OCI-LY1 (cell line): ENCODE measurements around the gene DCHS1.
A peak's percentile ranks its signal among the peaks of the same experiment; 100 is the strongest.

ENCODE experiments used
- H2AFZ ChIP-seq: fragments of 200-600 bp; sonication (generic), shearing (Covaris generic); 2 replicates; pipeline ENCODE4 v1.6.0; 2014; ENCODE audit warnings: antibody characterized with exemption, mild to moderate bottlenecking, low read length
- H3F3A ChIP-seq: fragments of 200-600 bp; sonication (generic), shearing (Covaris generic); 2 replicates; pipeline ENCODE4 v1.6.0; 2014; ENCODE audit warnings: mild to moderate bottlenecking, antibody characterized with exemption, low read length, moderate library complexity; ENCODE audit not compliant: insufficient read depth
- H3K27ac ChIP-seq: fragments of 200-600 bp; sonication (generic); 2 replicates; pipeline ENCODE4 v1.5.1; 2014; ENCODE audit warnings: low read length, mixed run types, mild to moderate bottlenecking, low read depth; ENCODE audit not compliant: poor library complexity, severe bottlenecking
- H3K27me3 ChIP-seq: fragments of 200-600 bp; sonication (generic); 2 replicates; pipeline ENCODE4 v1.6.0; 2014; ENCODE audit warnings: antibody characterized with exemption, mild to moderate bottlenecking, low read length, moderate library complexity; ENCODE audit not compliant: insufficient read depth
- H3K36me3 ChIP-seq: fragments of 200-600 bp; sonication (generic); 2 replicates; pipeline ENCODE4 v1.6.1; 2014; ENCODE audit warnings: mild to moderate bottlenecking, antibody characterized with exemption, low read length, moderate library complexity, mixed read lengths; ENCODE audit not compliant: insufficient read depth
- H3K4me1 ChIP-seq: fragments of 200-600 bp; sonication (generic); 2 replicates; pipeline ENCODE4 v1.5.1; 2014; ENCODE audit warnings: mild to moderate bottlenecking, low read length, moderate library complexity; ENCODE audit not compliant: insufficient read depth, severe bottlenecking
- H3K4me2 ChIP-seq: fragments of 200-600 bp; sonication (generic), shearing (Covaris generic); 2 replicates; pipeline ENCODE4 v1.6.1; 2014; ENCODE audit warnings: low read length
- H3K4me3 ChIP-seq: fragments of 200-600 bp; sonication (generic); 2 replicates; pipeline ENCODE4 v1.5.1; 2014; ENCODE audit warnings: low read length, low read depth, mild to moderate bottlenecking, mixed read lengths; ENCODE audit not compliant: poor library complexity, severe bottlenecking
- H3K79me2 ChIP-seq: fragments of 200-600 bp; shearing (Covaris generic); 2 replicates; pipeline ENCODE4 v1.6.1; 2016; ENCODE audit warnings: mixed run types, low read length, mixed read lengths; ENCODE audit not compliant: insufficient read depth
- H3K9ac ChIP-seq: fragments of 200-600 bp; sonication (generic), shearing (Covaris generic); 2 replicates; pipeline ENCODE4 v1.6.1; 2014; ENCODE audit warnings: mild to moderate bottlenecking, low read length, mixed read lengths
- H3K9me2 ChIP-seq: fragments of 200-600 bp; sonication (generic), shearing (Covaris generic); 2 replicates; pipeline ENCODE4 v1.6.1; 2014; ENCODE audit warnings: low read depth, mild to moderate bottlenecking, low read length, mixed read lengths
- H3K9me3 ChIP-seq: fragments of 200-600 bp; shearing (Covaris generic); 2 replicates; pipeline ENCODE4 v1.6.1; 2014; ENCODE audit warnings: low read length, mixed read lengths
- H4K20me1 ChIP-seq: fragments of 200-600 bp; sonication (generic), shearing (Covaris generic); 2 replicates; pipeline ENCODE4 v1.6.0; 2016; ENCODE audit warnings: mild to moderate bottlenecking, low read length; ENCODE audit not compliant: insufficient read depth
- EZH2 ChIP-seq: fragments of 200-600 bp; sonication (generic), shearing (Covaris generic); IDR thresholded peaks from 2 replicates; pipeline ENCODE4 v1.8.0; 2017; ENCODE audit warnings: borderline replicate concordance, mixed run types, mild to moderate bottlenecking, antibody characterized with exemption, low read length, moderate library complexity, mixed read lengths
- TF ChIP-seq, protein P1 (sequence below): fragments of 200-600 bp; sonication (generic), shearing (Covaris generic); IDR thresholded peaks from 2 replicates; pipeline ENCODE4 v1.5.1; 2017; ENCODE audit warnings: mild to moderate bottlenecking, antibody characterized with exemption, low read length, moderate library complexity, mixed read lengths

Gene DCHS1

DNA sequence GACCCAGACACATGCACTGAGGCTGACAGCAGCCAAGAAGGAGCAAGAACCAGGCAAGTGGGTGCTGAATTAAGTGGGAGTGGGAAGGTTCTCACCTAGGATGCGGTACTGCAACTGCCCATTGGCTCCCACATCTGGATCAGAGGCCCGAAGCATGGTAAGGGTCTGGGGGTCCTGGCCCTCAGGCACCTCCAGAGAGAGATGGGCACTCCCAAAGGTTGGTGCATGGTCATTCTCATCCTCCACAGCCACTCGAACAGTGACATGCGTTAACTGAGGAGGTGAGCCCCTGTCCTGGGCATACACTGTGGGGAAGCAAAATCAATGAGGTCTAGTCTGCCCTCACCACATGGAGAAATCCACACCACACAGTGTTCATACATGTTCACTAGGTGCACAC lies 27.1 kb downstream of the DCHS1 start:
- Histone ChIP-seq H3K36me3 (no peaks in the 10 kb centered on the region), H4K20me1 (no peaks in the 10 kb centered on the region), H3K4me2 (no peak overlapping the region), H2AFZ (no peak overlapping the region), H3K27ac (no peak overlapping the region), H3K9ac (no peak overlapping the region), H3K9me2 (no peaks in the 10 kb centered on the region), H3K9me3 (no peaks in the 10 kb centered on the region), H3F3A (no peaks in the 10 kb centered on the region), H3K27me3 (peaks cover 8% of the 10 kb centered on the region; the same call in 1 of the 2 replicates), H3K79me2 (no peaks in the 10 kb centered on the region), H3K4me1 (peaks cover 5% of the 10 kb centered on the region), H3K4me3 (no peak overlapping the region)
- TF ChIP-seq, protein P1, sequence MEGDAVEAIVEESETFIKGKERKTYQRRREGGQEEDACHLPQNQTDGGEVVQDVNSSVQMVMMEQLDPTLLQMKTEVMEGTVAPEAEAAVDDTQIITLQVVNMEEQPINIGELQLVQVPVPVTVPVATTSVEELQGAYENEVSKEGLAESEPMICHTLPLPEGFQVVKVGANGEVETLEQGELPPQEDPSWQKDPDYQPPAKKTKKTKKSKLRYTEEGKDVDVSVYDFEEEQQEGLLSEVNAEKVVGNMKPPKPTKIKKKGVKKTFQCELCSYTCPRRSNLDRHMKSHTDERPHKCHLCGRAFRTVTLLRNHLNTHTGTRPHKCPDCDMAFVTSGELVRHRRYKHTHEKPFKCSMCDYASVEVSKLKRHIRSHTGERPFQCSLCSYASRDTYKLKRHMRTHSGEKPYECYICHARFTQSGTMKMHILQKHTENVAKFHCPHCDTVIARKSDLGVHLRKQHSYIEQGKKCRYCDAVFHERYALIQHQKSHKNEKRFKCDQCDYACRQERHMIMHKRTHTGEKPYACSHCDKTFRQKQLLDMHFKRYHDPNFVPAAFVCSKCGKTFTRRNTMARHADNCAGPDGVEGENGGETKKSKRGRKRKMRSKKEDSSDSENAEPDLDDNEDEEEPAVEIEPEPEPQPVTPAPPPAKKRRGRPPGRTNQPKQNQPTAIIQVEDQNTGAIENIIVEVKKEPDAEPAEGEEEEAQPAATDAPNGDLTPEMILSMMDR: no peak
- no peak for TF ChIP-seq EZH2

DNA sequence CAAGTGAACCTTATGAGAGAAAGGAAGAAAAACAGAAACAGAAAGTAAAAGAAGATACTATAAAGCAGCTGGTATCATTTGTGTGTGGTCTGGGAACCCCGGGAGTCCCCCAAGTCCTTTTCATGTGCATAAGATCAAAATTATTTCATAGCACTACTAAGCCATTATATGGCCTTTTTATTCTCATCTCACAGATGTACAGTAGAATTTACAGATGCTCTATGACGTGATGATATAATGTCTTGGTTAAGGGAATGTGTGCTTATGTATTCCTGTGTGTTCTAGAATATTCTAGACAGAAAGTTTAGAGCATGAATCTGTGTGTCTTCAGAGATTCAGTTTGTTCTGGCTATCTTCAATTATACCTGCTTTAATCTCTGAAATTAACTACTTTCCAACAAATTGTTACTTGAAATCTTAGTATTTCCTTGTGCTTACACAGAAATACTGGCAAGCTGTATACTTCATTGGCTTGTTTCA lies 27.8 kb downstream of the DCHS1 start:
- Histone ChIP-seq H4K20me1 (no peaks in the 10 kb centered on the region), H3K4me1 (peaks cover 5% of the 10 kb centered on the region), H3K4me2 (peak overlapping the region; percentile 23; the same call in 1 of the 2 replicates), H3K4me3 (no peak overlapping the region), H3K36me3 (no peaks in the 10 kb centered on the region), H3K9me3 (no peaks in the 10 kb centered on the region), H3K9ac (no peak overlapping the region), H3K27me3 (peaks cover 10% of the 10 kb centered on the region; the same call in 1 of the 2 replicates), H3K27ac (no peak overlapping the region), H3K9me2 (no peaks in the 10 kb centered on the region), H3K79me2 (no peaks in the 10 kb centered on the region), H2AFZ (no peak overlapping the region), H3F3A (no peaks in the 10 kb centered on the region)
- TF ChIP-seq, protein P1: no peak
- no peak for TF ChIP-seq EZH2

DNA sequence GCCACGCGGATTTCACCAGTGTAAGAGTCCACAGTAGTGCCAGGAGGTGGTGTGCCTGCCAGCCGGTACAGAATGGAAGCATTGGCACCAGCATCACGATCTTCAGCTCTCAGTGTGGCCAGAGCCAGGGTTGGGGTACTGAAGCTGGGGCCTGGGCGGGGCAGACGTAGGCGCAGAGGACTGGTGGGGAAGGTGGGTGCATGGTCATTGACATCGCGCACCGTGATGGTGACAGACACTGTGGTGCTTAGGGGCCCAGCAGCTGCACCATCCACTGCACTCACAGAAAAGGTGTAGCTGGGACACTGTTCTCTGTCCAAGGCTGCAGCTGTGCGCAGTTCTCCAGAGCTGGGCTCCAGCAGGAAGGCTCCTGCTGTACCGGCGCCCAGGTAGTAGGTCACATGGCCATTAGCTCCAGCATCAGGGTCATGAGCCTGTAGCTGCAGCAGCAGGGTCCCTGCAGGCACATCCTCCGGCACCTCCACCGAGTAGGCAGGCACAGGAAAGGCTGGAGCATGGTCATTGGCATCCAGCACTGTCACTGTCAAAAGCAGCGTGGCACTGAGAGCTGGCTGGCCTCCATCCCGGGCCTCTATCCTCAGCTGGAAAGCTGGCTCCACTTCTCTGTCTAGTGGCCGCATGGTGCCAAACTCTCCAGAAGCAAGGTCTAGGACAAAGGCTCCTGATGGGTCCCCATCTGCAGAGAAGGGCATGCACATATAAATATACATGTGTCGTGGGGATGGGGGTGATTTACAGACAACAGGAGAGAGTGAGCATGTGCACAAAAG lies 28.4 kb downstream of the DCHS1 start:
- Histone ChIP-seq H3K79me2 (no peaks in the 10 kb centered on the region), H3K9me3 (no peaks in the 10 kb centered on the region), H3K4me3 (no peak overlapping the region), H3K27me3 (peaks cover 7% of the 10 kb centered on the region; the same call in 1 of the 2 replicates), H3K4me1 (peaks cover 5% of the 10 kb centered on the region), H3F3A (no peaks in the 10 kb centered on the region), H3K4me2 (peak overlapping the region; percentile 23; the same call in 1 of the 2 replicates), H3K9ac (no peak overlapping the region), H3K36me3 (no peaks in the 10 kb centered on the region), H3K9me2 (no peaks in the 10 kb centered on the region), H2AFZ (no peak overlapping the region), H4K20me1 (no peaks in the 10 kb centered on the region), H3K27ac (no peak overlapping the region)
- no peak for TF ChIP-seq EZH2
- TF ChIP-seq, protein P1: no peak
